Measurements from ENCODE around the gene KHDC4.

- TF ChIP-seq CTCF (IDR thresholded peaks at IDR 0.05 in 4 of 5, conservative IDR thresholded peaks at IDR 0.05 in 1 of 5) (no peak), POLR2A (IDR thresholded peaks at IDR 0.05) (no peak)
Measured at GRCh38 chr1:155971910-155972809, 37.9 kb upstream of the KHDC4 start.
